Measurements from ENCODE around the gene IGBP1.

GRCh38 chrX:70183091-70183490 is 49.8 kb downstream of the IGBP1 start:
- no peak for TF ChIP-seq SIN3A (IDR thresholded peaks at IDR 0.05; ENCODE audit: borderline replicate concordance, low read depth, low read length)
- no peak for TF ChIP-seq MXI1 (IDR thresholded peaks at IDR 0.05; ENCODE audit: low read depth, low read length)
- no peak for TF ChIP-seq FOXJ3 (CRISPR knock-in tag; IDR thresholded peaks at IDR 0.05)
- TF ChIP-seq CTCF (IDR thresholded peaks at IDR 0.05), result no peak
- no peak for TF ChIP-seq CHD2 (IDR thresholded peaks at IDR 0.05; ENCODE audit: low read length, partially characterized antibody)
- no peak for TF ChIP-seq EZH2phosphoT487 (IDR thresholded peaks at IDR 0.05; ENCODE audit: borderline replicate concordance, low read depth)
